GM18526 (cell line): ENCODE results near the gene SHQ1.

Experiments used
- POLR2A ChIP-seq: IDR thresholded peaks from 3 replicates; pipeline ENCODE4 v1.6.1; 2011; ENCODE audit not compliant: insufficient read length; ENCODE audit errors: extremely low read depth

Gene SHQ1

DNA sequence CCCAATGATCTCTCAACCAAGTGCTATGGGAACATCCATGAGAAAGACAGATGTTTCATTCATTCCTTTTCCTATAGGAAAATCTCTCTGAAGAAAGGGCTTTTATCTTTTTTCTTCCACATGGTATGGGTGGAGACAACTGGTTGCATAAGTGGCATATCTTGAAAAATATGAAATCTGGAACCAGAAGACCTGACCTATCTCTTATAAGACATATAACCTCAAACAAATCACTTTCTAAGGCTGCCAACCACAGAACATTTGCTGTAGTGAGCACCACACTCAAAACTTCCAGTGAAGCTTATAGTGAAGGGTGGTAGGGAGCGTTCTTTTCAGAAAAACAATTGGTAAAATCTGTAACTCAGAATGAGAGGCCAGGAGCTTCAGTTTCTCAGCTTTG lies 58.5 kb downstream of the SHQ1 start:
- TF ChIP-seq POLR2A, result no peak

DNA sequence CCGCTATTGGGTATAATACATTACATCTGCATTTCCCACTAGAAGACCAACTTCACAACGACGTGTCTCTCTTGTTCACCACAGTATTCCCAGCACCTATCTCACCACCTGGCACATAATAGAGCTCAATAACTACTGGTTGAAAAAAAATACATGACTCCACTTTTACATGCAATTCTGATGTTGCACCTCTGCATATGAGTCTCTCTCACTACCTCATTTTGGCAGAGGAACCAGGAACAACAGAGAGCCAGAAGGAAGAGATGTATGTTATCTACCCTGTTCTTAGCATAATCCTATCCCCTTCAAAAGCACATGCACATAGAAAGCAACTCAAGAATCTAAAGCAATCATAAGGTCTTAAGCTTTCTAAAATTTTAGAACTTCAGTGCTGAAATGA lies 61.6 kb downstream of the SHQ1 start:
- TF ChIP-seq POLR2A, result no peak

DNA sequence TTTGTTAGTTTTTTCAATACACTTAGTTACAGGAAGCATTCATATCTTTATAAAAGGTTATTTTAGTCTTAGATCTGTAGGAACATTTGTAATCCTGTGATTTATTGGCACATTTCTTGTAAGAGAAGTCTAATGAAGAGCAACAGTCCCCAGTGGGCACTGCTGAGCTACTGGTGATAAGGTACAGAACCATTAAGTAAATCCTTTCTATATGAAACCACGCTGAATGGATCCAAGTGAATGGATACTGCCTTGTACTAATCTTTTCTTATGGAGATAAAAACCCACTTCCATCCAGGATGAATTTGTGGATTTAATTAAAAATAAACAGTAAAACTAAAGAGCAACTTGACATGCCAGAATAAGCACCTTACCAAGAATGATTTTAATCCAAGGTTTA lies 64.0 kb downstream of the SHQ1 start:
- TF ChIP-seq POLR2A, result no peak

DNA sequence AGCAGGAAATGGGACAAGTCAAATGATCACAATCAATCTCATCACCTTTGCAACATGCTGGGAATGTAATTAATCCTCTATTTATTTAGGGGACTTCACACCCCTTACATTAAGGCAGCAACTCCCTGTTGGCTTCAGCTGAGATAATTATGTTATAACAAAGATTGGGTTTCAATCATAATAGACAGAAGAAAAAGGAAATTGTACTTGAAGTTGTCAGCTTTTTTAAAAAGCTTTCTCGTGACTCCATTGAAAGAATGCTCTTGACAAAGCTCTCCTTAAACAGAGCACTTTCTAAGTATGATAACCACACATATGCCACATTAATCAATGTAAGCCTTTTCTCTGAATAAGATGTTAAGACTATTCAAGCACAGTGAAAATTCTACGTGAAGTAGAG lies 65.7 kb downstream of the SHQ1 start:
- no peak for TF ChIP-seq POLR2A

DNA sequence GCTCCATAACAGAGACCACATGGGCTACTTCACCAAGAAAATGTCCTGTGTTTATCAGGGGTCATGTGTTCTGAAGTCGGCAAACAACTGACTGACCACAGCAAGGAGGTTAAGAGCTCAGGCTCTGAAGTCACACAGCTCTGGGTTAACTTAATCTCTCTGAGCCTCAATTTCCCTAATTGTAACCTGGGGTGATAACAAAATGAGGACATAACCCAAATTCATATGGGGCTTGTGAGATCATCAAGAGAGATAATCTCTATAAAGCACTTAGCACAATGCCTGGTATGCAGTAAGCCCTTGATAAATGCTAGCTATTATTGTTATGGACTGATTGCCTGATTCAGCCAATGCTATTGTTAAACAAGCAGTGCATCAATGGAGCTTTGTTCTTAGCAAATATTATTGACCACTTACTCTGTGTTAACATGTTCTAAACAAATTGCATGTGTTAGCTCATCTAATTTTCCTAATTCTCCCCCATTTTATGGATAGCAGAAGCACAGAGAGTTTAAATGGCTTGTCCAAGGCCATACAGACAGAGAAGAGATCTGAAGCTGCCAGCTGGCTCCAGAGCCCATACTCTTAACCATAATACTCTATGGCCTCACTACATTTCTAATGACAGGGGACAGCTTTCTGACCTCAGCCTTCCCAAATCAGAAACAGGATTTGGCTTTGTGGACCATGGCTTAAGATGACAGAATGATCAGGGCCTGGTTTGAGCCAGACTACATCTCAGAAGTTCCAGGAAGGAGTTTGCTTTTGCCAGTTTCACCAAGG lies 78.3 kb downstream of the SHQ1 start:
- no peak for TF ChIP-seq POLR2A

DNA sequence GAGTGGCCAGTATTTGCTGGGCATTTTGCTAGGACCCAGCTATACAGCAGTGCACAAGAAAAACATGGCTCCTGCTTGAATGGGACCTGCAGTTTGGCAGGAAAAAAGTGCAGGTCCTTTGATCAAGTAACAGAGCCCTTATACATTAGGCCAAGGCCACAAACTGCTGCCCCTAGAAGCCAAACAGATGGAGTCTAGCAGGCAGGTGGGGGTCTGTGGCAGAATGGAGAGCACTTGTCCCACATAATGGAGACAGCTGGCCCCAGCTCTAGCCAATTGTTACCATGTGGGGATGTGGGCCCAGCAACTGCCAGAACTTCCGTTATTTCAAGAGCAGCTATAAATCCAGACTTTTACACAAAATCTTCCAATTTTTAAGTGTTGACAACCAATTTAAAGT lies 79.3 kb downstream of the SHQ1 start:
- no peak for TF ChIP-seq POLR2A

DNA sequence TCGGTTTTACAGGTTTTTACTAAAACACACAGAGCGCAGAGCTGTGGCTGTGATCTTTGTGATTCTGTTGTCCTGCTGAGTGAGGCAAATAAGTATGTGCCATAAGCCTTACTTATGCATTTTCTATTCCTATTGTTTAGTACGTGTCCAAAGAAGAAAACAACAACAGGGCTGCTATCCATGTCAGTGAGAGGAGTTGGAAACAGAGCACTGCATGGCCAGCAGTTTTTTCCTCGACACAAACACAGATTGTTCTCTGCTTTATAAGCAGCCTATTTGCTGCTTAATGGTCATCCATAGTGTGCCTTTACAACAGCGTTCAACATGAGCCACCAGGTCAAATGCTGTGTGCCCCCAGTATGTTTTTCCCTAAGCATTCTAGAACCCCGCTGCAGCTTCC lies 79.8 kb downstream of the SHQ1 start:
- TF ChIP-seq POLR2A, result no peak

DNA sequence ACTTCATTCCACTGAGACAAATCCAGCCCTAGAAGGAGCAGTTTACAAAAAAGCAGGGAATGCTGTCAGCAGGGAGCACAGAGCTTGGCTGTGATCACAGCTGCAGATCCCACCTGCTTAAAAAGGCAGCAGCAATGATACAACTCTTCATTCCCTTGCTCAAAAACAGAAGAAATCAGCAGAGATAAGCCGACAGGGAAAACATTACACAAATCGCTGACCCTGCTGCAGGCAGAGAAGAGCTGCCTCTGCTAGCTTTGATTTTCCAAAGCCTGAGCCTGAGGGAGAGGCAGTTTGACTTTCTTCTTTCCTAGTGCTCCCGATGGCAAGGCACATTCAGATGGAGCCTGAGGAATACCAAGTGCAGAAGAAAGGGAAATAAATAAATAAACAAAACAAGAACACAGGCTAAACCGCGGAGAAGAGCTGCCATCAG lies 80.2 kb downstream of the SHQ1 start:
- no peak for TF ChIP-seq POLR2A

DNA sequence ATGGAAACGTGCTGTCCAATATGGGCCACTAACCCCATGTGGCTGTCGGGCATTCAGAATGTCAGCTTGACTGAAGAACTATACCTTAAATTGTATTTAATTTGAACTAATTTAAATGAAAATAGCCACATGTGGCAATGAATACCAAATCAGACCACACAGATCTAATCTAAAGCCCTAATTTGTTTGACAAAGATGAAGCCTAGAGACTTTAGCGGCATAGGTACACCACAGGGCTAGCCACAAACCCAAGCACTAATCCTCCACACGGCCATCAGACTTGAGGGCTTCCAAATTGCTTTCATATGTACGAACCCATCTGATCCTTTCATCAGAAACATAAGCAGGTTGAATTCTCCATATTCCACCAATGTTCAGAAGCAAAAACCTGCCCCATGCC lies 81.4 kb downstream of the SHQ1 start:
- TF ChIP-seq POLR2A, result no peak

DNA sequence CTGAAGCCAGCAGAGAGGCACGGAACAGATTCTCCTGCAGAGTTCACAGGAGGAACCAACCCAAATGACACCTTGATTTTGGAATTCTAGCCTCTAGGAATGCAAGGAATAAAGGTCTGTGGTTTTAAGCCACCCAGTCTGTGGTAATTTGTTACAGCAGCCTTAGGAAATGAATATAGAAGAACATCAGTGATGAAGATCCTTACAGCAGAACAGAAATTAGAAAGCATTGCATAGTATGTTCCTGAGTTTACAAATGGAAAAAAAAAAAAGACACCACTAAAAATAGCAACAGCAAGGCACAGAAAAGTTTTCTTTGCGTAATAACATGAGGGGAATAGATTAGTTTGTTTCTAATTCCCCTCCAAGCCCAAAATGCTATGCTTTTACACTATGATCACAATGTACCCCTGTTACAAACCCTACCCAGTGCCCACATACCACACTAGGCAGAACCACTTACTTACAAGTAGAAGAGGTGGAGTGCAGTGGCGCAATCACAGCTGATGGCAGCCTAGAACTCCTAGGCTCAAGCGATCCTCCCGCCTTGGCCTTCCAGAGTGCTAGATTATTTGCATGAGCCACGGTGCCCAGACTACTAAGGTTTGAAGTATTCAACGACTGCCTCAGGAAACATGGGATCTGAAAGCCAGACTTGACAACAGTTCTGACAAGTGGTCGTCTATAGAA lies 84.3 kb downstream of the SHQ1 start:
- no peak for TF ChIP-seq POLR2A

DNA sequence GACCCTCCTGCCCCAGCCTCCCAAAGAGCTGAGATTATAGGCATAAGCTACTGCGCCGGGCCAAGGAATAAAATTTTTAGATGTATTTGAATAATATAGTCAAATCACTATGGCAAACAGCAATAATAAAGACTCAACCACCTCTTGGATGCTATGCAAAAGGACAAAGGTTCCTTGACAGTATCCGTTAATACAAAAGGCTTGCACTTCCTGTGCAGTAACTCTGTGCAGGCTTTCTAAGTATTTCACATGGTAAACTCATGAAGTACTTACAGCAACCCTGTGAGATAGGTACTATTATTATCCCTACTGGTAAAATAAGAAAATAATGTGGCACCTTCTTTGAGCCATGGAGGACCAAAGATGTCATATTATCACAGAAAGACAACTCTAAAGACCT lies 86.8 kb downstream of the SHQ1 start:
- no peak for TF ChIP-seq POLR2A

DNA sequence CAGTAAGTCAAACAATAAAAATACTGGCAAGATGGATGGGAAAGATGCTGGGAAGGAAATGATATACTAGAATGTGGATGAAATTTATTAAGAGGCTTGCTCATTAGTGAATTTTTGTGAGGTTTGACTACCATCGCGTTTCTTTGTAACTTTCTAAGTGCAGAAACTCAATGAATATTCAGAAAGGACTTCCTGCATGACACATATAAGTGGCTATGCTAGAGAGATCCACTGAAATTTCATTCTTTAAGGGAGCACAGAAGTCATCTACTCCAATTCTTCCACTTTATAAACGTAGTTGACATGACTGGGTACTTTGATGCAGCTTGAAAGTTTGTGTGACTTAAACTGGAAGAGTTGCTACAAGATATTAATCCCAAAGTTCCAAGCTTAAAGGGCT lies 88.0 kb downstream of the SHQ1 start:
- no peak for TF ChIP-seq POLR2A

DNA sequence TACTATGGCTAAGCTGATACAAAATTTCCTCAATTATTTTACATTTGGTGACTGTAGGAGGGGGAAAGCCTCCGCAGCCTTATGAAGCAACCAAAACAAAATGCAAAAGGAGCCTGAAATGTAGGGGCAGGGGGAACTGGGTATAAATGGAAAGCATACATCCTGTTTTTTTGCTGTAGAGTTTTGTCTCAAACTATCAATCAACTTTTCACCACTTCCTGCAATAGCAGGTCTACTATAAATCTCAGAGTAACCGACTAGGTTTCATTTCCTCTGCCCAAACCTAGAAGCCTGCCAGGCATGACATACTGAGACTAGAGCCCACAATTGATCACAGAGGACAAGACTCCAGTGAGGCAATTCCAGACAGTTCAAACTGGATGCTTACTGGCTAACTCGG lies 91.3 kb downstream of the SHQ1 start:
- no peak for TF ChIP-seq POLR2A

DNA sequence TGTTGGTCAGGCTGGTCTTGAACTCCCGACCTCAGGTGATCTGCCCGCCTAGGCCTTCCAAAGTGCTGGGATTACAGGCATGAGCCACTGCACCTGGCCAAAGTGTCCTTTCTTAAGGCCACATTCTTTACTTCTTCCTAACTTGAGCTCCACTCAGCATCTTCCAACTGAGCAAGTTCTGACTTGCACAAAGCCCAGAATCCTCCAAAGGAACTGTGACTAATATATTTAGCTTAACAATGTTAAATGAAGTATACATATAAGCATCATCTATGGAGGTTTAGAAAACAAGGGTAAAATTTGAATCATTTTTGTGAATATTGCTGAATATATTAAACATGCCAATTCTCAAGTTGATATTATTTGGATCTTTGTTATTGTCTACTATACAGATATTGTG lies 93.7 kb downstream of the SHQ1 start:
- TF ChIP-seq POLR2A, result no peak

DNA sequence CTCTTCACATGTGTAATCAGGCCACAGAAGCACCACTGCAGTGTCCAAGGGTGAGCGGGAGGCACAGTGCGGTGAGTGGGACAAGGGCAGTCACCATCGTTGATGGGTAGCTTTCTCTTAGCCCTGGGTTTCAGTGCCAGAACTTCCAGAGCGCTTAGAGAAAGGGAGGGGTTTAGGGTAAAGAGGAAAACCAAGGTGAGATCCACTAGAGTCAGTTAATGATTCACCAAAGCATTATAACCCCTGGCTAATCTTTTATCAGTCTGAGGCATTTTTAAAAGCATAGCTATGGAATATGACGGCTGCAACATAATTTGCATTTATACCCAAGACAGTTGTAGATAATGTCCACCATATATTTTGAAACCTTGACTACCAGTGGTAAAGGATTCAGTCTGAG lies 94.8 kb downstream of the SHQ1 start:
- TF ChIP-seq POLR2A, result no peak

DNA sequence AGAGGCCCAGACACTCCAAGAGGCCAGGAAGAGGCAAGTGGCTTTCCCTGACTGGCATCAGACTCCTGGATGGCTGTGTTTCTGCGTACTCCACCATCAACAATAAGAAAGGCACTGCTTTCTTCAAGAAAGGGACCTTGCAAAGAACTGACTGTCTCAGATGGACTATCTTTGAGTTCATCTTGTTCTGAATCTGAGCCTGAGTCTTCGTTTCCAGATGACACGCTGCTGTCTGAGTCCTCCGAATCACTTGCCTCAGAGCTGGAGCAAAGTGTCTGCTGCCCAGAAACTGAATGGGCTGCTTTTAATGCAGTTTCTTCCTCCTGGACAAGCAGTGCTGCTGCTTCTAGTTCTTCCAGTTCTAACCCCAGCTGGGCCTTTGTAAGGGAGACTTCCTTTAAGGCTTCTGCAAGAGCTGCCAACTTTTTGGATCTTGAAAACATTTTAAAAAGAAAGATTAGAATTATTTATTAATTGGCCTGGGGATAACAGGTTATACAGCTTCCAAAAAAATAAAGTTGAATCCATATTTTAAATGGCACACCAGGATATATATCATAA lies 97.8 kb downstream of the SHQ1 start:
- TF ChIP-seq POLR2A, result no peak
